Neuron (in vitro differentiated cells): ENCODE data around the gene NDUFS6.
"Not testable (repeated sequence)": the region's sequence is repeated elsewhere in the genome, so short reads cannot be mapped to it uniquely, and the experiment has no call there.

Experiments
- H2AFZ ChIP-seq: one replicate; pipeline ENCODE4 v1.6.1; 2013; ENCODE audit warnings: low read depth, mild to moderate bottlenecking, inconsistent platforms, low read length, moderate library complexity
- H3K27me3 ChIP-seq: one replicate; pipeline ENCODE4 v1.6.1; 2013; ENCODE audit warnings: low read length; ENCODE audit not compliant: insufficient read depth
- H3K36me3 ChIP-seq: one replicate; pipeline ENCODE4 v1.6.1; 2013; ENCODE audit warnings: low read length; ENCODE audit not compliant: insufficient read depth
- H3K4me1 ChIP-seq: one replicate; pipeline ENCODE4 v1.6.1; 2013; ENCODE audit warnings: low read length; ENCODE audit not compliant: insufficient read depth
- H3K4me3 ChIP-seq: 2 replicates; pipeline ENCODE4 v1.5.1; 2013; ENCODE audit warnings: mild to moderate bottlenecking, low read length, moderate library complexity
- H3K9me3 ChIP-seq: one replicate; pipeline ENCODE4 v1.6.1; 2013; ENCODE audit warnings: low read length

Gene NDUFS6

DNA sequence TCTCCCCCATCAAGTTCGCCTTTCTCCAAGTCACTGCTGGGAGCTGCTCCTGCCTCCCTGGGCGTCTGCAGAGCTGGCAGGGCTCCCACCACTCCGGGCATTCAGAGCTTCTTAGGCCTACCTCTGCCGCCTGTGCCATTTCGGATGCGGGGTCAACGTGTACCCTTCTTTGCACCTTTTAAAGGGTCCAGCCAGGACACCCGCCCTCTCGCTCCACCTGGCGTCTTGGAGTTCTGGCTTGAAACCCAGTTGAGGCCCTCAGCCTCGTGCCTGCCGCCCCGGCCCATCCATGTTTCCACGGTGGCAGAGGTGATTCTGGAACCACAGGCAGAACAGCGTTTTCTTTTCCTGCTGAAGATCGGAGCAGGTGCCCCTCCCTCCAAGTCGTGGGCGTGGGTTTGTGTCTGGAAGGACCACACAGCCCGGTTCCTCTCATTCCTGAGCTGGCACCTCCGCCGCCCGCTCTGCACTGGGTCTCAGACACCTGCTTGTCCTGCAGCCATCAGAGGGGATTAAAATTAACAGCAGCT, 32.9 kb downstream of the NDUFS6 start:
- no peaks in the 10 kb centered on the region for H3K9me3 ChIP-seq
- no peaks in the 10 kb centered on the region for H3K36me3 ChIP-seq
- H2AFZ ChIP-seq = no peak overlapping the region
- H3K27me3 ChIP-seq = peaks cover 3% of the 10 kb centered on the region
- H3K4me3 ChIP-seq = no peak overlapping the region
- H3K4me1 ChIP-seq = peaks cover 5% of the 10 kb centered on the region

GRCh38 chr5:1834721-1835429, 33.7 kb downstream of the NDUFS6 start:
- no peaks in the 10 kb centered on the region for H3K9me3 ChIP-seq
- no peaks in the 10 kb centered on the region for H3K36me3 ChIP-seq
- H3K4me3 ChIP-seq = no peak overlapping the region
- peaks cover 3% of the 10 kb centered on the region for H3K27me3 ChIP-seq
- no peak overlapping the region for H2AFZ ChIP-seq
- H3K4me1 ChIP-seq = peaks cover 5% of the 10 kb centered on the region

DNA sequence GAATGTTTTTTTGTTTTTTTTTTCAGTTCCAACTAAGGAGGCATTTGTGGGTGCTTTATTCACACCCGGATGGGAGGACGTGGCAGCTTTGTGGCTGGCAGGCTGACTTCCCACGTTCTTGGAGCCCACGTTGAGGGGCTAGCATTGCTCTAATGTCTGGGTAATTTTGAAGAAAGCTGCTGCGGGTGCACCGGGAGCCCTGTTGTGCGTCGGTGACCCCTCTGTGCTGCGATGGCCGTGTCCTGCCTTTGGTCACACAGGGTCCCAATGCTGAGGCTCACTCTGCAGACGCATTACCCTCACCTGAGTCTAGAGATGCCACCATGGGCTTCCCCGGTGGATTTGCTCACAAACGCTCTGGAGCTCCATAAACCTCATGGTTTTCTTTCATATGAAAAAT, 34.2 kb downstream of the NDUFS6 start:
- Histone ChIP-seq H3K27me3 (peaks cover 6% of the 10 kb centered on the region), H3K4me1 (peaks cover 5% of the 10 kb centered on the region)

GRCh38 chr5:1836176-1836890, 35.1 kb downstream of the NDUFS6 start:
- H3K4me1 ChIP-seq = peaks cover 10% of the 10 kb centered on the region
- H3K9me3 ChIP-seq = no peaks in the 10 kb centered on the region
- H3K4me3 ChIP-seq = no peak overlapping the region
- no peaks in the 10 kb centered on the region for H3K36me3 ChIP-seq
- H3K27me3 ChIP-seq = peaks cover 7% of the 10 kb centered on the region
- no peak overlapping the region for H2AFZ ChIP-seq

More for the DNA sequence above, 34.2 kb downstream of the NDUFS6 start:
- no peaks in the 10 kb centered on the region for H3K36me3 ChIP-seq
- no peak overlapping the region for H2AFZ ChIP-seq
- H3K9me3 ChIP-seq = no peaks in the 10 kb centered on the region
- H3K4me3 ChIP-seq = no peak overlapping the region

DNA sequence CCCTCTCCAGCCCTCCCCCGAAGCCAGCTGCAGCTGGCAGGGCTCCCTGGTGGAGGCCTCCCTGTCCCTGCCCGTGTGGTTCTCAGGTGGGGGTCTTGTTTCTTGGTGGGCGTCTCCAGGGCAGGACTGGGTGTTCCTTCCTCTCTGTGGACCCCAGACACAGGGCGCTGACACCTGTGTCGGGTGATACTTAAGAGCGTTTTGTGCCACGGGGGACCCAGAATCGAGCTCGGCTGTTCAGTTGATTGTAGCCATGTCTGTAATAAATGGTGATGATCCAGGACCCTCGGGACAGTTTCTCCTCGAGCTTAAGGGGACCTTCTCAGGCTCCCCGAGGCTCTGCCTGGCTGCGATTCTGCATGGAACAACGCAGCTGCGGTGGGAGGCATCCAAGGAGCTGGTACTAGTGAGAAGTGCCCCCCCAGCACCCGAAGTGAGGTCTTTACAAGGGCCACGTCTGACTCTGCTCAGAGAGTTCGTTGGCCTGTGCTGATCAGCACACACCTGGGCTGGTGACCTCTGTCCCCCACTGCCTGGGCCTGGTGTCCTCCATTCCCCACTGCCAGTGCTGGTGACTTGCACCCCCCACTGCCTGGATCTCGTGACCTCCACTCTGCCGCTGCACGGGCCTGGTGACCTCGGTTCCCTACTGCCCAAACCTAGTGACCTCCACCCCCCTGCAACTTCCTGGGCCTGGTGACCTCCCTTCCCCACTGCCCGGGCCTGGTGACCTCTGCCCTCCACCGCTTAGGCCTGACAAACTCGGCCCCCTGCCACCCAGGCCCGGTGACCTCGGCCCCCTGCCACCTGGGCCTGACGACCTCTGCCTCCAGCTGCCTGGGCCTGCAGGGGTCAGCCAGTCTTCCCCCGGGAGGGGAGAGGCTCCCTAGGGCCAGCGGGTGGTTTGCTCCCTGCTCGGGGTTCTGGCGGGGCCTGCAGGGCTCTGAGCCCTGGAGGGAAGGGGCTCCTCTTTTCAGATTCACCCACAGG, 36.0 kb downstream of the NDUFS6 start:
- H3K4me1 ChIP-seq = peaks cover 13% of the 10 kb centered on the region
- H3K4me3 ChIP-seq = no peak overlapping the region
- peaks cover 7% of the 10 kb centered on the region for H3K27me3 ChIP-seq
- no peaks in the 10 kb centered on the region for H3K9me3 ChIP-seq
- no peak overlapping the region for H2AFZ ChIP-seq
- no peaks in the 10 kb centered on the region for H3K36me3 ChIP-seq

- Histone ChIP-seq H3K4me3 (no peak overlapping the region), H2AFZ (no peak overlapping the region), H3K27me3 (peaks cover 7% of the 10 kb centered on the region), H3K9me3 (no peaks in the 10 kb centered on the region), H3K36me3 (no peaks in the 10 kb centered on the region), H3K4me1 (peaks cover 13% of the 10 kb centered on the region)
These were observed 36.8 kb downstream of the NDUFS6 start for GRCh38 chr5:1838013-1838412.

- Histone ChIP-seq H3K36me3 (no peaks in the 10 kb centered on the region), H3K4me3 (no peak overlapping the region), H2AFZ (no peak overlapping the region), H3K27me3 (peaks cover 7% of the 10 kb centered on the region), H3K9me3 (no peaks in the 10 kb centered on the region), H3K4me1 (peaks cover 8% of the 10 kb centered on the region)
These were observed 38.9 kb downstream of the NDUFS6 start for GRCh38 chr5:1840071-1840547.

- Histone ChIP-seq H3K4me3 (no peak overlapping the region), H3K4me1 (peaks cover 8% of the 10 kb centered on the region), H2AFZ (no peak overlapping the region), H3K36me3 (no peaks in the 10 kb centered on the region), H3K27me3 (peaks cover 7% of the 10 kb centered on the region), H3K9me3 (no peaks in the 10 kb centered on the region)
These were observed 39.7 kb downstream of the NDUFS6 start for GRCh38 chr5:1840741-1841521.

DNA sequence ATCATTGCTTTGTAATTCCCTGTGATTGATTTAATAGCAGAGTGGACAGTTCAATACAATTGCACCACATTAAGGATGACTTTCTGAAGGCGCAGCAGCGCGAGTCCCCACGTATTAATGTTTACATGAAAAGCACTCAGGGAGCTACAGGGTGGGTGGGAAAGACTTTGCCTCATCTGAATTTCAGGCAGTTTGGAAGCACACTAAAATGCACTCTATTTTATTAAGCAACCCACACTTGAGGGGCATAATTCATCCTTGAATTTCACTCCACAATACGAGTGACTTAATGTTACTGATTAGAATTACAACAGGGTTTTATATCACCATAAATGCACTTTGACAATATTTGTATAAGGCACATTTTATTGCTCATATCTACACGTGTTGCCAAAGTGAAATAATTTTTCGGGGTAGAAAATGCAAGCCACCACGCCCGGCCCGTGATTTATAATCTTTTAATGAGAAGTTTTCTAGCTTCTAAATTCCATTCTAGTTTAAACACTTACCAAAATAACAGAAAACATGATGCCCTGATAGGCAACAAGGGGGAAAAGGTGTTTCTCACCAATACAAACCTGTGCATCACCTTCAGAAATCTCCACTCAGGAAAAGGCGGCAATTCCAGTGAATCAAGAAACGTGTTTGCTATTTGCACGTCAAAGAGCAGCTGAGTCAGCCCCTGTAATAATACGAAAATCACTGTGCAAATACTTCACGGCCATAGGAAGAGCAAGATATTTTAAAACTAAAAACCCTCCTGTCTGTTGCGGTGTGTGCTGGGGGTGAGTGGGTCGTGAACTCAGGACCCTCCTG, 41.0 kb downstream of the NDUFS6 start:
- Histone ChIP-seq H3K36me3 (no peaks in the 10 kb centered on the region), H3K4me1 (peaks cover 8% of the 10 kb centered on the region), H3K4me3 (no peak overlapping the region), H2AFZ (no peak overlapping the region), H3K27me3 (peaks cover 7% of the 10 kb centered on the region), H3K9me3 (no peaks in the 10 kb centered on the region)

GRCh38 chr5:1843761-1844160, 42.6 kb downstream of the NDUFS6 start:
- H3K4me3 ChIP-seq, H3K4me1 ChIP-seq, H2AFZ ChIP-seq, H3K9me3 ChIP-seq, H3K36me3 ChIP-seq, H3K27me3 ChIP-seq: not testable (repeated sequence)

DNA sequence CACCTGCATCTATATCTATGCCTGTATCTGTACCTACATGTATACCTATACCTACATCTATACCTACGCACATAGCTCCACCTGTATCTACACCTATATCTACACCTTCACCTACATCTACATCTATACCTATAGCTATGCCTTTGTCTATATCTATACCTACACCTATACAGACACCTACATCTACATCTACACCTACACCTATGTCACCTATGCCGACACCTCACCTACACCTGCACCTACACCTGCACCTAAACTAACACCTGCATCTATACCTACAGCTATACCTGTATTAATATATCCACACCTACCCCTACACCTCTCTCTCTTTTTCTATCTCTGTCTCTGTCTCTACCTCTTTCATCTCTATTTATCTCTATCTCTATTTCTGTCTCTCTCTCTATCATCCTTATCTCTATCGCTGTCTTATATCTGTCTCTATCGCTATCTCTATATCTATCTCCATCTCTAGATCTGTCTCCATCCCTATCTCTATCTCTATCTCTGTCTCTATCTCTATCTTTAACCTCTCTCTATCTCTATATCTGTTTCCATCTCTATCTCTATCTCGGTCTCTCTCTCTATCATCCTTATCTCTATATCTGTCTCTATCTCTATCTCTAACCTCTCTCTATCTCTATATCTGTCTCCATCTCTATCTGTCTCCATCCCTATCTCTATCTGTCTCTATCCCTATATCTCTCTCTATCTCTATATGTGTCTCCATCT, 43.7 kb downstream of the NDUFS6 start:
- H3K9me3 ChIP-seq = no peaks in the 10 kb centered on the region

More for the DNA sequence above, 43.7 kb downstream of the NDUFS6 start:
- Histone ChIP-seq H3K4me3 (no peak overlapping the region), H3K27me3 (peaks cover 4% of the 10 kb centered on the region), H3K36me3 (no peaks in the 10 kb centered on the region), H2AFZ (no peak overlapping the region), H3K4me1 (peaks cover 17% of the 10 kb centered on the region)
